ENCODE measurements around the gene SLC30A5.

GRCh38 chr5:69090158-69090557 lies 3.7 kb upstream of the SLC30A5 start:
- TF ChIP-seq CTCF (IDR thresholded peaks at IDR 0.05) (no peak), EZH2 (IDR thresholded peaks at IDR 0.05) (no peak), EZH2phosphoT487 (IDR thresholded peaks at IDR 0.05) (no peak)

Measured in neural progenitor cell (in vitro differentiated cells).